GM12891 (cell line): ENCODE data around the gene FGF8. TPM values are rescaled to one million over a fixed set of nuclear protein-coding genes. Genes with fewer than 3 reads are reported as not detected.

Experiments used
- DNase-seq: peaks from one replicate; pipeline ENCODE4 v3.0.0; 2011; ENCODE audit warnings: low spot score; ENCODE audit not compliant: insufficient read length
- FAIRE-seq: peaks from 2 replicates; lab custom pipeline; 2011; peaks lifted over from hg19 to GRCh38; lab: Jason Lieb, UNC
- PAX5 ChIP-seq: IDR thresholded peaks from 2 replicates; pipeline ENCODE4 v1.6.1; 2011; ENCODE audit warnings: low read length, moderate library complexity, mild to moderate bottlenecking; ENCODE audit not compliant: insufficient read depth, severe bottlenecking
- POLR2A ChIP-seq: IDR thresholded peaks from 2 replicates; pipeline ENCODE4 v1.6.1; 2011; ENCODE audit warnings: low read depth, low read length, control low read depth
- POLR2AphosphoS5 ChIP-seq: IDR thresholded peaks from 2 replicates; pipeline ENCODE4 v1.6.1; 2011; ENCODE audit warnings: low read depth, low read length, control low read depth
- POU2F2 ChIP-seq: IDR thresholded peaks from 2 replicates; pipeline ENCODE4 v1.6.1; 2011; ENCODE audit warnings: low read depth, mild to moderate bottlenecking, control low read depth, low read length, moderate library complexity
- SPI1 ChIP-seq: IDR thresholded peaks from 2 replicates; pipeline ENCODE4 v1.6.1; 2011; ENCODE audit warnings: low read depth, low read length, control low read depth
- TAF1 ChIP-seq: IDR thresholded peaks from 2 replicates; pipeline ENCODE4 v1.6.1; 2011; ENCODE audit warnings: low read depth, low read length, control low read depth
- polyA plus RNA-seq: library from polyadenylated mRNA; unstranded; fragments of >200 nt; gene quantifications from one replicate; pipeline ENCODE4 v1.2.1, GENCODE V29; 2012; ENCODE audit warnings: low read depth, missing spikeins, inconsistent platforms; ENCODE audit not compliant: missing spikeins

Gene FGF8
- polyA plus RNA-seq: 0.15 TPM

GRCh38 chr10:101775273-101776160, at the start of gene FGF8:
Gene FGF8 (minus strand): TSS chr10:101776114. CDS start chr10:101775900, 214 bp downstream.
- FAIRE-seq: no peak
- DNase-seq: no peak
- TF ChIP-seq SPI1: no peak
- no peak for TF ChIP-seq POU2F2
- no peak for TF ChIP-seq PAX5
- TF ChIP-seq POLR2AphosphoS5: no peak
- TF ChIP-seq TAF1: no peak
- TF ChIP-seq POLR2A: no peak

- FAIRE-seq (no peak), DNase-seq (no peak)
- no peak for TF ChIP-seq POLR2AphosphoS5
- TF ChIP-seq POU2F2: no peak
- no peak for TF ChIP-seq POLR2A
- no peak for TF ChIP-seq SPI1
- no peak for TF ChIP-seq PAX5
- TF ChIP-seq TAF1: no peak
Measured at GRCh38 chr10:101824736-101825135, 48.8 kb upstream of the FGF8 start.

GRCh38 chr10:101818872-101819633, 43.1 kb upstream of the FGF8 start:
- DNase-seq: no peak
- no peak for TF ChIP-seq POLR2AphosphoS5
- TF ChIP-seq POU2F2: no peak
- no peak for FAIRE-seq

- TF ChIP-seq POLR2A (peak; percentile 93), SPI1 (no peak), POLR2AphosphoS5 (peak; percentile 93), POU2F2 (peak; percentile 42), TAF1 (peak; percentile 98), PAX5 (no peak)
- FAIRE-seq (peak; percentile 98), DNase-seq (peak; percentile 85)
Measured at GRCh38 chr10:101818119-101818871, 42.4 kb upstream of the FGF8 start, which contains the start of gene OGA. Gene OGA (minus strand): TSS chr10:101818444. CDS start chr10:101818022, 422 bp downstream.

GRCh38 chr10:101817337-101818118, 41.6 kb upstream of the FGF8 start:
- DNase-seq (no peak), FAIRE-seq (peak; percentile 23)
- no peak for TF ChIP-seq TAF1
- TF ChIP-seq POLR2A: peak; percentile 63

- DNase-seq (no peak), FAIRE-seq (no peak)
- TF ChIP-seq TAF1 (no peak), POLR2A (no peak), POLR2AphosphoS5 (no peak)
Measured at GRCh38 chr10:101816913-101817336, 41.0 kb upstream of the FGF8 start.

- no peak for FAIRE-seq
Measured at GRCh38 chr10:101816376-101816775, 40.5 kb upstream of the FGF8 start.

GRCh38 chr10:101814466-101815071, 38.7 kb upstream of the FGF8 start:
- FAIRE-seq: peak; percentile 83
- TF ChIP-seq POLR2A (no peak), POLR2AphosphoS5 (no peak), SPI1 (no peak), PAX5 (no peak), TAF1 (no peak), POU2F2 (no peak)
- no peak for DNase-seq

More at GRCh38 chr10:101816376-101816775, 40.5 kb upstream of the FGF8 start:
- DNase-seq: no peak
- TF ChIP-seq POU2F2 (no peak), POLR2A (no peak), TAF1 (no peak), PAX5 (no peak), POLR2AphosphoS5 (no peak), SPI1 (no peak)

- TF ChIP-seq SPI1: no peak
- DNase-seq (no peak), FAIRE-seq (peak; percentile 23)
Measured at GRCh38 chr10:101812606-101813005, 36.7 kb upstream of the FGF8 start.
